ENCODE measurements around the gene PKD1. TPM values are rescaled to one million over a fixed set of nuclear protein-coding genes. Genes with fewer than 3 reads are reported as not detected.

The PKD1 gene
- total and polyA plus RNA-seq, 2 of the 13 experiments (the other 11 are each of a cell fraction or from before 2014, with no cell fraction given) = 22.1 to 23.0 TPM

DNA sequence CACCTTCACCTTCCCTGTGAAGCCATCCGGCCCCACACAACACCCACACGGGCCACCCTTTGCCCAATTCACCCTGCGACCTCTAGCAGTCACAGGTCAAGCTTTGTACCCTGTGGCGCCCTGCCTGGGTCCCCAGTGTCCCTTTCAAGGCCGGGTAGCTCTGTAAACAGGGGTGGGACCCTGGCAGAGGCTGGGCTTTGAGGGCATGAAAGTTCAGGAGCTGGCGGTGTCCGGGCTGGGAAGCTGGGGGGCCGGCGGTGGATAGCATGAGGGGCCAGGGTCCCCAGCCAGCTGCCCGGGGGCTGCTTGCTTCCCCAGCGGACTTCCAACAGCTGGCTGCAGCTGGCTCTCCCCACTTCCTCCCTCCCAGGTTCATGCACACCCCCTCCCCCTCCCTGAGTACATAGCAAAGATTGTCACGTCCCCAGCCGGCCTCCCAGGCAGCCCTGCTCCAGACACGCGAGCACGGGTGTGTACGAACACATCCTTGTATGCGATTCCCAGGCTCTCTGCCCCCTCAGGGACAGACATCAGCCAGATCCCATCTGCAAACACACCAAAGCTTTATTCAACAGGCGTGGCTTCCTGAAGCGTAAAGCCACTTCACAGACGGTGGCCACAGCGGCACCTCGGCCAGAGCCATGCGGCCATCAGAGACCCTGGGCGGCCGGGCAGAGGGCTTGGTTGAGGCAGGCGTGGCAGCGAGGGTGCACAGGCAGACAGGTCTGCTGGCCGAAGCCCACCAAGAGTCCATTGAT is 96.2 kb downstream of the PKD1 start (continued):
- TF ChIP-seq, protein P1, sequence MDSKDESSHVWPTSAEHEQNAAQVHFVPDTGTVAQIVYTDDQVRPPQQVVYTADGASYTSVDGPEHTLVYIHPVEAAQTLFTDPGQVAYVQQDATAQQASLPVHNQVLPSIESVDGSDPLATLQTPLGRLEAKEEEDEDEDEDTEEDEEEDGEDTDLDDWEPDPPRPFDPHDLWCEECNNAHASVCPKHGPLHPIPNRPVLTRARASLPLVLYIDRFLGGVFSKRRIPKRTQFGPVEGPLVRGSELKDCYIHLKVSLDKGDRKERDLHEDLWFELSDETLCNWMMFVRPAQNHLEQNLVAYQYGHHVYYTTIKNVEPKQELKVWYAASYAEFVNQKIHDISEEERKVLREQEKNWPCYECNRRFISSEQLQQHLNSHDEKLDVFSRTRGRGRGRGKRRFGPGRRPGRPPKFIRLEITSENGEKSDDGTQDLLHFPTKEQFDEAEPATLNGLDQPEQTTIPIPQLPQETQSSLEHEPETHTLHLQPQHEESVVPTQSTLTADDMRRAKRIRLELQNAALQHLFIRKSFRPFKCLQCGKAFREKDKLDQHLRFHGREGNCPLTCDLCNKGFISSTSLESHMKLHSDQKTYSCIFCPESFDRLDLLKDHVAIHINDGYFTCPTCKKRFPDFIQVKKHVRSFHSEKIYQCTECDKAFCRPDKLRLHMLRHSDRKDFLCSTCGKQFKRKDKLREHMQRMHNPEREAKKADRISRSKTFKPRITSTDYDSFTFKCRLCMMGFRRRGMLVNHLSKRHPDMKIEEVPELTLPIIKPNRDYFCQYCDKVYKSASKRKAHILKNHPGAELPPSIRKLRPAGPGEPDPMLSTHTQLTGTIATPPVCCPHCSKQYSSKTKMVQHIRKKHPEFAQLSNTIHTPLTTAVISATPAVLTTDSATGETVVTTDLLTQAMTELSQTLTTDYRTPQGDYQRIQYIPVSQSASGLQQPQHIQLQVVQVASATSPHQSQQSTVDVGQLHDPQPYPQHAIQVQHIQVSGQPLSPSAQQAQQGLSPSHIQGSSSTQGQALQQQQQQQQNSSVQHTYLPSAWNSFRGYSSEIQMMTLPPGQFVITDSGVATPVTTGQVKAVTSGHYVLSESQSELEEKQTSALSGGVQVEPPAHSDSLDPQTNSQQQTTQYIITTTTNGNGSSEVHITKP (CRISPR knock-in tag; IDR thresholded peaks at IDR 0.05; ENCODE audit: low read depth) = no peak
- peak; percentile 83 for TF ChIP-seq NR2C2 (CRISPR knock-in tag; IDR thresholded peaks at IDR 0.05; ENCODE audit: borderline replicate concordance)
- TF ChIP-seq SPEN (CRISPR knock-in tag; IDR thresholded peaks at IDR 0.05; ENCODE audit: low read depth) = no peak; the same call in none of the 2 replicates
- no peak for TF ChIP-seq SNRNP70 (IDR thresholded peaks at IDR 0.05; ENCODE audit: low read depth, low read length)
- TF ChIP-seq, protein P2, sequence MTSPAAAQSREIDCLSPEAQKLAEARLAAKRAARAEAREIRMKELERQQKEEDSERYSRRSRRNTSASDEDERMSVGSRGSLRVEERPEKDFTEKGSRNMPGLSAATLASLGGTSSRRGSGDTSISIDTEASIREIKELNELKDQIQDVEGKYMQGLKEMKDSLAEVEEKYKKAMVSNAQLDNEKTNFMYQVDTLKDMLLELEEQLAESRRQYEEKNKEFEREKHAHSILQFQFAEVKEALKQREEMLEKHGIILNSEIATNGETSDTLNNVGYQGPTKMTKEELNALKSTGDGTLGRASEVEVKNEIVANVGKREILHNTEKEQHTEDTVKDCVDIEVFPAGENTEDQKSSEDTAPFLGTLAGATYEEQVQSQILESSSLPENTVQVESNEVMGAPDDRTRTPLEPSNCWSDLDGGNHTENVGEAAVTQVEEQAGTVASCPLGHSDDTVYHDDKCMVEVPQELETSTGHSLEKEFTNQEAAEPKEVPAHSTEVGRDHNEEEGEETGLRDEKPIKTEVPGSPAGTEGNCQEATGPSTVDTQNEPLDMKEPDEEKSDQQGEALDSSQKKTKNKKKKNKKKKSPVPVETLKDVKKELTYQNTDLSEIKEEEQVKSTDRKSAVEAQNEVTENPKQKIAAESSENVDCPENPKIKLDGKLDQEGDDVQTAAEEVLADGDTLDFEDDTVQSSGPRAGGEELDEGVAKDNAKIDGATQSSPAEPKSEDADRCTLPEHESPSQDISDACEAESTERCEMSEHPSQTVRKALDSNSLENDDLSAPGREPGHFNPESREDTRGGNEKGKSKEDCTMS (CRISPR knock-in tag; conservative IDR thresholded peaks at IDR 0.05) = no peak
- TF ChIP-seq NONO (IDR thresholded peaks at IDR 0.05) = no peak
- TF ChIP-seq NONO (CRISPR knock-in tag; conservative IDR thresholded peaks at IDR 0.05) = peak; percentile 89
- TF ChIP-seq ZBTB21 (CRISPR knock-in tag; IDR thresholded peaks at IDR 0.05) = no peak
- TF ChIP-seq, protein P3, sequence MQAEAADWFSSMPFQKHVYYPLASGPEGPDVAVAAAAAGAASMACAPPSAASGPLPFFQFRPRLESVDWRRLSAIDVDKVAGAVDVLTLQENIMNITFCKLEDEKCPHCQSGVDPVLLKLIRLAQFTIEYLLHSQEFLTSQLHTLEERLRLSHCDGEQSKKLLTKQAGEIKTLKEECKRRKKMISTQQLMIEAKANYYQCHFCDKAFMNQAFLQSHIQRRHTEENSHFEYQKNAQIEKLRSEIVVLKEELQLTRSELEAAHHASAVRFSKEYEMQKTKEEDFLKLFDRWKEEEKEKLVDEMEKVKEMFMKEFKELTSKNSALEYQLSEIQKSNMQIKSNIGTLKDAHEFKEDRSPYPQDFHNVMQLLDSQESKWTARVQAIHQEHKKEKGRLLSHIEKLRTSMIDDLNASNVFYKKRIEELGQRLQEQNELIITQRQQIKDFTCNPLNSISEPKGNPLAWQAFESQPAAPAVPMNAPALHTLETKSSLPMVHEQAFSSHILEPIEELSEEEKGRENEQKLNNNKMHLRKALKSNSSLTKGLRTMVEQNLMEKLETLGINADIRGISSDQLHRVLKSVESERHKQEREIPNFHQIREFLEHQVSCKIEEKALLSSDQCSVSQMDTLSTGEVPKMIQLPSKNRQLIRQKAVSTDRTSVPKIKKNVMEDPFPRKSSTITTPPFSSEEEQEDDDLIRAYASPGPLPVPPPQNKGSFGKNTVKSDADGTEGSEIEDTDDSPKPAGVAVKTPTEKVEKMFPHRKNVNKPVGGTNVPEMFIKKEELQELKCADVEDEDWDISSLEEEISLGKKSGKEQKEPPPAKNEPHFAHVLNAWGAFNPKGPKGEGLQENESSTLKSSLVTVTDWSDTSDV (CRISPR knock-in tag; IDR thresholded peaks at IDR 0.05) = no peak
- TF ChIP-seq ZNF460 (CRISPR knock-in tag; IDR thresholded peaks at IDR 0.05; ENCODE audit: borderline replicate concordance) = no peak; the same call in 1 of the 2 replicates
- peak; percentile 93 for TF ChIP-seq PPARG (CRISPR knock-in tag; conservative IDR thresholded peaks at IDR 0.05)
- no peak for TF ChIP-seq PAWR (CRISPR knock-in tag; IDR thresholded peaks at IDR 0.05; ENCODE audit: borderline replicate concordance)
- TF ChIP-seq, protein P4, sequence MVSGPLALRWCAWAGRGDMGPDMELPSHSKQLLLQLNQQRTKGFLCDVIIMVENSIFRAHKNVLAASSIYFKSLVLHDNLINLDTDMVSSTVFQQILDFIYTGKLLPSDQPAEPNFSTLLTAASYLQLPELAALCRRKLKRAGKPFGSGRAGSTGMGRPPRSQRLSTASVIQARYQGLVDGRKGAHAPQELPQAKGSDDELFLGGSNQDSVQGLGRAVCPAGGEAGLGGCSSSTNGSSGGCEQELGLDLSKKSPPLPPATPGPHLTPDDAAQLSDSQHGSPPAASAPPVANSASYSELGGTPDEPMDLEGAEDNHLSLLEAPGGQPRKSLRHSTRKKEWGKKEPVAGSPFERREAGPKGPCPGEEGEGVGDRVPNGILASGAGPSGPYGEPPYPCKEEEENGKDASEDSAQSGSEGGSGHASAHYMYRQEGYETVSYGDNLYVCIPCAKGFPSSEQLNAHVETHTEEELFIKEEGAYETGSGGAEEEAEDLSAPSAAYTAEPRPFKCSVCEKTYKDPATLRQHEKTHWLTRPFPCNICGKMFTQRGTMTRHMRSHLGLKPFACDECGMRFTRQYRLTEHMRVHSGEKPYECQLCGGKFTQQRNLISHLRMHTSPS (CRISPR knock-in tag; IDR thresholded peaks at IDR 0.05; ENCODE audit: low read depth) = peak; percentile 99
- TF ChIP-seq, protein P5, sequence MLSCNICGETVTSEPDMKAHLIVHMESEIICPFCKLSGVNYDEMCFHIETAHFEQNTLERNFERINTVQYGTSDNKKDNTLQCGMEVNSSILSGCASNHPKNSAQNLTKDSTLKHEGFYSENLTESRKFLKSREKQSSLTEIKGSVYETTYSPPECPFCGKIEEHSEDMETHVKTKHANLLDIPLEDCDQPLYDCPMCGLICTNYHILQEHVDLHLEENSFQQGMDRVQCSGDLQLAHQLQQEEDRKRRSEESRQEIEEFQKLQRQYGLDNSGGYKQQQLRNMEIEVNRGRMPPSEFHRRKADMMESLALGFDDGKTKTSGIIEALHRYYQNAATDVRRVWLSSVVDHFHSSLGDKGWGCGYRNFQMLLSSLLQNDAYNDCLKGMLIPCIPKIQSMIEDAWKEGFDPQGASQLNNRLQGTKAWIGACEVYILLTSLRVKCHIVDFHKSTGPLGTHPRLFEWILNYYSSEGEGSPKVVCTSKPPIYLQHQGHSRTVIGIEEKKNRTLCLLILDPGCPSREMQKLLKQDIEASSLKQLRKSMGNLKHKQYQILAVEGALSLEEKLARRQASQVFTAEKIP (CRISPR knock-in tag; IDR thresholded peaks at IDR 0.05; ENCODE audit: borderline replicate concordance) = no peak
- TF ChIP-seq, protein P6, sequence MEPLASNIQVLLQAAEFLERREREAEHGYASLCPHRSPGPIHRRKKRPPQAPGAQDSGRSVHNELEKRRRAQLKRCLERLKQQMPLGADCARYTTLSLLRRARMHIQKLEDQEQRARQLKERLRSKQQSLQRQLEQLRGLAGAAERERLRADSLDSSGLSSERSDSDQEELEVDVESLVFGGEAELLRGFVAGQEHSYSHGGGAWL (CRISPR knock-in tag; IDR thresholded peaks at IDR 0.05) = peak; percentile 56; the same call in 1 of the 2 replicates
